HG03095 (cell line): ENCODE measurements around the gene CREBBP.

Source experiments
- ATAC-seq: cut with Tn5 transposase; IDR thresholded peaks from one replicate; pipeline ENCODE4 v1.9.1; 2021; ENCODE audit warnings: moderate library complexity; ENCODE audit not compliant: unreplicated experiment

The CREBBP gene

DNA sequence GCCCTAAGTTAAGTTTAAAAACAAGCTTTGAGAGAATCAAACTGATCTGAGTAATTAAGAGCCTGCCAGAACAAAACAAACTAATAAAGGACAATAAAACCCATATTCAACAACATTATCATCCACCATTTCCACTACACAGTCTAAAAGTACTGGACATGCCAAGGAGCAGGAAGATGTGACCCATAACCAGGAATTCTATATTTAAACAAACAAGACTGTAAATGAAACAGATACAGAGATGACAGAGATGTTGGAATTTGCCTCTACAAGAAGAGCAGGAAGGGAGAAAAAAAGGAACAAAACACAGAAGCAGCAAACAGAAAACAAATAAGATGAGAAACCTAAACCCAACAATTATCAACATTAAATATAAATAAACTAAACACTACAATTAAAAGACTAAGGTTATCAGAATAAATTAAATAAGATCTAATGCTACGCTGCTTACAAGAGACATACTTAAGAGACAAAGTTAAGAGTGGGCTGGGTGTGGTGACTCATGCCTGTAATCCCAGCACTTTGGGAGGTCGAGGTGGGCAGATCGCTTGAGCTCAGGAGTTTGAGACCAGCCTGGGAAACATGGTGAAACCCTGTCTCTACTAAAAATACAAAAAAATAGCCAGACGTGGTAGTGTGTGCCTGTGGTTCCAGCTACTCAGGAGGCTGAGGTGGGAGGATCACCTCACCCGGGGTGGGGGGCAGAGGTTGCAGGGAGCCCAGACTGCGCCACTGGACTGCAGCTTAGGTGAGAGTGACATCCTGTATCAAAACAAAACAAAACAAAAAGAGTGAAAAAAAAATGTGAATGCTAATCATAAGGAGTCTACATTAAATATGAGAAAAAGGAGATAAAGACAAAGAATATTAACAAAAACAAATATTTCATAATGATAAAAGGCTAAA lies 50.6 kb downstream of the CREBBP start:
- ATAC-seq, result no peak

- no peak for ATAC-seq
Observed at GRCh38 chr16:3825940-3826339, 54.6 kb downstream of the CREBBP start.

DNA sequence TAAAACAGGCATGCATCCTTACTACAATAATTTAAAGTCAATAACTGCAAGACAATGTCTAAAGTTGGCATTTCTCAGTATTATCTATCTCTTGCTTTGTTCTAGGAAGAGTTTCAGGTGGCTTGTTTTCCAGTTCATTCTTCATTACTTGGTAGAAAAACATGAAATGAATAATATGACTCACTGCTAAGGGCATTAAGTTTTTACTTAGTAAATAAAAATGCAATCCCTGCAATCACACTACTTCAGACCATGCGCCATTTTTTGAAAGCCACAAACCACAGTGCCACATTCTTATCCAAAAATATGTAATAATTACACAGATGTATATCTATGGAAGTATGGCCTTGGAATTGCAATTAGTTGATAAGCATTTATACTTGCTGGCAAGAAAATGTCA lies 55.4 kb downstream of the CREBBP start:
- no peak for ATAC-seq

- ATAC-seq, result no peak
Observed at GRCh38 chr16:3824121-3824795, 56.3 kb downstream of the CREBBP start.

DNA sequence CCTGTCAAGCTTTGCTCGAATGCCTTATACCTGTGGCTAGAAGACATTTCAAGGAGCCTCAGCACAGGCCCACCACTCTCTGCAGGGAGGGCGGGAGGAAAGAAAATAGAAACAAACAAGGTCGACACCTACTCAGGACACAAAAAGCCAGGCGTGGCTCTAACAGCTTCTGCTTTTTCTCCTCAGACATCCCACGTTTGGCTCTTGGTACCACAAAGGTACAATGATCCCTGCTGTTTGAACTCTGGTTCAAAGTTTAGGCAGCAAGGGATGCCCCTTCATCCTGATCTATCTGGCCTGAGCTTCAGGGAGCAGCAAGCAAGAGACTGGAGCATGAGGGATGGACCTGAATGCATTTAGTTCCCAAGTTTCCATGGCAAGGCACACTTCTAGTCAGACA lies 57.1 kb downstream of the CREBBP start:
- ATAC-seq, result no peak

DNA sequence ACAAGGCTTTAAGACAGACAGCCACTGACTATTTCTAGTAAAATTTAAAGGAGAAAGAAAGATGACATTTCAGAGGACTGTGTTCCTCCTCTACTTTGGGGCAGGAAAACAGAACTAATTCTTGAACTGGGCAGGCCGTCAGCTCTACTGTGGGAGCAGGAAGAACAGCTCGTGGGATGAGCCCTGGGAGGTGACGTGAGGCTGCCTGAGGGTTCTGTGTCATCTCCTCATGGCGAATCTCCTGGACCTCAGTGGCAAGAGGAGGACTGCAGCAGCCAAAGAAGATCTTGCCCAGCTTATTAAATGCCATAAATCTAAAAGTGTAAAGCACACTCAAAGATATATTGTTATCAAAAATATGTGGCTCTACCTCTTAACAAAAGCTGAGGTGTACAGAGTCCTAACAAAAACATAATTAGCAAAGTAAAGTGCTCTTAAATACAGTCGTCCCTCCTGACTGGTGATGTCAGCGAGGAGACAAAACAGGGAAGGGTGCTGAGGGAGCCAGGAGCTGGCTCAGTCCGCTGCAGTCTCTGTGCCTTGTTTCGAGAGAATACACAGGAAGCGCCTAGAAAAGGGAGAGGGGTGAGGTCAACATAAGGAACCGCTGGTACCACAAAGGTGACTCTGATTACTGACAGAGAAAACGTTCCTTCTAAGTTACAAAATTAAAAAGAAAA lies 58.0 kb downstream of the CREBBP start:
- no peak for ATAC-seq

GRCh38 chr16:3821184-3821583 lies 59.3 kb downstream of the CREBBP start:
- no peak for ATAC-seq

DNA sequence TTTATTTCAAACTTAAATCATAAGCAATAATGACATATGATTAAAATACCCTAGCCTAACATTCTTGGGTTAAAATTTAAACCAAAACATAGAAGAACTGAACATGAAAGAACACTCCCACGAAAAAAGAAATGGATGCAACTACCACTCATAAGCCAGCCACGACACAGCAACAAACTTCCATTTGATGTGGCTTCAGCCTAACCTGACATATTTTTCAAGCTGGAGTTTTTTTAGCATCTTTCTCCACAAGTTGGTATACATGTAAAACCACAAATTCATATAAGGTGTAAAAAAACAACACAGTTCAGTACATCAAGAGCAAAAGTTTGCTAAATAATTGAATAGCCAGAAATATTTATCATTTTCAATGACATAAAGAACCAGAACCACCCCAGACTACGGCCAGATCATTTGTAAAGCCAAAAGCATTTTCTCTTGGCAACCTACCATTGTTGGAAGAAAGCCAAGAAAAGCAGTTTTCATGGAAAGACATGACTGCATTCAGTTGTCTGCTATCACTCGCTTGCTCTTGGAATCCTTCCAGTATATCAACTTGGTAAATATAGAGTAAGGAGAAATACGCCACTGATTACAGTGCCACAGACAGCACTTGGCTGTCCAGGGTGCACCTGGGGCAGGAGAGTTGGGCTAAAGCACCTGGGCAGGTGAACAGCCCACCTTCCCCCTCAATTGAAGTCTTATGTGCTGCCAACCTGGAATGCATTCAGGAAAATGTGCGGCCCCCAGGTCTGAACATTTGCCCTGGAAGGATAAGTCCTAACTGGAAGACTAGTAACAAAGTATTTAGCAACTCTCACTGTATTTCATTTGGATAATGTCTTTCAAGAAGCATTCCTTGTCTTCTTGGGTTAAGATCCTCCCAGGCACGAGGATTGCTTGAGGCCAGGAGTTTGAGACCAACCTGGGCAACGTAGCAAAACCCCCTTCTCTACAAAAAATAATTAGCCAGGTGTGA lies 60.5 kb downstream of the CREBBP start:
- ATAC-seq, result no peak

- no peak for ATAC-seq
Observed at GRCh38 chr16:3819175-3819527, 61.4 kb downstream of the CREBBP start.

- no peak for ATAC-seq
Observed at GRCh38 chr16:3816326-3816725, 64.2 kb downstream of the CREBBP start.

- no peak for ATAC-seq
Observed at GRCh38 chr16:3814755-3815154, 65.8 kb downstream of the CREBBP start.

DNA sequence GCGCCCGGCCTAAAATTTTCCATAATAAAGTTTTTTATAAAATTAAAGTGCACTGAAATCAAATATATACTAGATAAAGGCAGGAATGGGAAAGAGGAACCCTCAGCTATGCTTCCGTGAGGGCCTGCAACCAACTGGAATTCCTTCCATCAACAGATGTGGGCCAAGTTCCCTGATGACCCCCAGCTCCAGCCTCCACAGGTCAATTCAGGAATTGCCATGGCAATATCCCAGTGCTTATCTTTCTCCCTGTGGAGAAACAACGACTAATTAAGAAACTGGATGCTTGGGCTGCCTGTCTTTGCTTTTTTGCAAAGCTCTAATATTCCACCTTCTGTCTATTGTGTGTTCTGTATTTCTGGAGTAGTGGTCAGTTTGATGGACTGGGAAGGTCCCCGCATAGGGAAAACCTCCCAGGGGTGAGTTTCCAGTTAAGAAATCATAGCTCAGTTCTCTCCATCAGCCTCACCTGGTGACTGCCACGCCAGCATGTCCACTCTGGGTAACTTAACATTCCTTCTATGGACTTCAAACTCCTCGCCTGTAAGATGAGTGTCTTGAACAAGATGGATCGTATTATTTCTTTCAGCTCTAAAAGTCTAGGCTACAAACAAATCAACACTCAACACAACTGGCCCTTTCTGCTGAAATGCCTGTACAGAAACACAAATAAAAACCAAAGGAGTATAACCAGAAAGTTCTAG lies 67.9 kb downstream of the CREBBP start:
- ATAC-seq, result no peak

- no peak for ATAC-seq
Observed at GRCh38 chr16:3810818-3811217, 69.7 kb downstream of the CREBBP start.

DNA sequence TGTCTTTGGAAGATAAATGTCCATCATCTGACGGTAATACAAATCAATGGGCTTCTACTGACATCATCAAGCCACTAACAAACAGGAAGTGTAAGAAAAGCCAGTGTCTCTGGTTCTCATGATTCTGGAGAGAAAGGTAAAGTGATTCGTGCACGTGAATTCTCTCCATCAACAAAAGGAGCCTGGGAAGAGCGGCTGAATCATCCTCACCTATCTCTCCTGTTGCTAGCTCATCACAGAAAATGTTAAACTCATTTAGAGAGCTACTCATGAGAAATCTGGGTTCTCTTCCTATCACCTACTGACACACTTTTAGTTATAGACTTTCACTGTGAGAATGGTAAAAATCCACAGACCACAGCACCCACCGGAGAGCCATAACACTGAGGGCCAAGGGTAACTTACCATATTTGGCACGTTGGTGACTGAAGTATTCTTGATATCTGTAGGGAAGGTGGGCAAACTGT lies 70.3 kb downstream of the CREBBP start:
- no peak for ATAC-seq

DNA sequence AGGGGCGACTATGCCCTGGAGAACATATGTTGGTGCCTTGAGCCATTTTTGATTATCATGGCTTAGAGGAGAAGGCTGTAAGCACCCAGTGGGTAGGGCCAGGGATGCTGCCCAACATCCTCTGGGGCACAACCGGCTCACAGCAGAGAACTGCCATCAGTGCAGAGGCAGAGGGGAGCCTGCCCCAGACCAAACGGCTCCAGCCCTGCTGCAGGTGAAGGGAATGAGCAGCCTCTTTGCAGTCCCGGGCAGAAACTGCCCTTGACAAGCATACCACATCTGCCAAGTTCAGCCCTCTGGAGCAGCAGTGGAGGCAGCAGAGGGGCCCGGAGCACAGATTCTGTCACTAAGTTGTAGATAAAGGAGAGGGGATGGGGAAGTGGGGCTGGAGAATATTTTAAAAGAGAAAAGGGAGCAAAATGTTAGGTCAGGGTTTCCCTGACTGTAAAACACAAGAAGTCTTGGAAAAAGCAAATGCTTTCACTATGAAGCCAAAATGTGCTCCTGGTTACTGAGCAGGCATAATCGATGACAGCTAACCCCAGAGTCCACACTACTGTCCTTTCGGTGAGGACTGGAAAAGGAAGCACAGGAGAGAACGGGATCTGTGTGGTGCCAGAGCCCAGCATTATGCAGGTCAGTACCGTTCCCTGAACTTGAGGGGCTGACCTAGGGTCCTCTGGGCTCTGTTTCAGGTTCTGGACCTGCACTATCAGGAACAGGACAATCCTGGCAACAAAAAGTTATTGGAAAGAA lies 72.0 kb downstream of the CREBBP start:
- ATAC-seq, result no peak

DNA sequence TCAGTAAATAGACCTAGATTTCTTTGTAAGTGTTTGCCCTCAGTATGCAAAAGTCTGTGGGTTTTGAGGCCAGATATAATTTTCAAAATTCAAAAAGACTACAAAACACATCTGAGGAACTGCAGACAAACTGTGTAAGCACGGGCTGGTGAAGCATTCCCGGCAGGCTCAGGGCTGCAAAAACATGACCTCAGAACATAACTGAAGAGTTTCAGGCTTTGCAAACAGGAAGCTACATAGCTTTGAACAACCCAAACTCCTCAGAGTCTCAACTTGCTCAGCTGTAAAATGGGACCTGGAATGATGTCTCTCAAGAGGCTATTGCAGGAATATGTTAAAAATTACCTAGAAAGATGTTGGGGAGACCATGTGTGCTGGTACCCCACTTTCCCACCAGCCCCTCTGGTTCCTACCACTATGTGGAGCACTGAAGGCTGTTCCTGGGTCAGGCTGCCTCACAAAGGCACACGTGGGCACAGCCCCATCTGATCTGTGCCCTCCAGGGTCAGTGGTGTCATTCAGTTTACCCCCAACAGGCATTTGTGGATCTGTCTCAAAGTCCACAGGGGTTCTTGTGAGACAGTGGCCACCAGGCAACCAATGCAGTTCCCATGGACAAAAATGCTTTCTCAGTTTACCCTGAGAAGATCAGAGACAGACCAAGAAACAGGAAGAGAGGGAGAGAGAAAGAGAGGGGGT lies 72.9 kb downstream of the CREBBP start:
- no peak for ATAC-seq

DNA sequence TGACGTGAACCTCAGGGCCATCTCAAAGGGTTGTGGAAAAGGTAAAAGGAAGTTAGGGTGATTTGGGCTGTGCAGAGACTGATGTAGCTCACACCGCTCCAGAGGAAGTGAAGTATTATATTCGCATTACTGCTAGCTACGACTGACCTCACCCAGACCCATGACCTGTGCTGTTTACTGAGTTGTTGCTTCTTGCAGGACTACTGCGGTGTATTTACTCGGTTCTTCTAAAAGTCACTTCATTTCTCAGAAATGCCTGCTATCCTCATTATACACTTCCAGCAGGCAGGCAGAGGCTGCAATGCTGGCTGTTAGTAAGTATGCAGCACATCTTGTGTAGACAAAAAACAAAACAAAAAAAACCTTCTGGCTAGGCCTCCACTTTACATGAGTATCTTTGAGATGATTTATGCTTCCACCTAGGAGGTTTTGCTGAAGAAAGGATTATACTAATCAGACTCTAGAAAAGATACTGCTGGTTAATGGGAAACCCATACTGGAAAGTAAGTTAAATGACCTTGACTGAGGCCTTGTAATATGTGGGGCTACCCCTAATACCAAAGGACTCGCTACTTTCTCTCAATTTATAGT lies 76.0 kb downstream of the CREBBP start:
- no peak for ATAC-seq
